Measurements from ENCODE around the gene GNAQ.

The GNAQ gene

GRCh38 chr9:77830618-77831285 lies 200.9 kb downstream of the GNAQ start:
- TF ChIP-seq GATA3 (IDR thresholded peaks at IDR 0.05; ENCODE audit: low read depth, low read length) (no peak), GATA2 (IDR thresholded peaks at IDR 0.05; ENCODE audit: low read depth, low read length) (no peak)

DNA sequence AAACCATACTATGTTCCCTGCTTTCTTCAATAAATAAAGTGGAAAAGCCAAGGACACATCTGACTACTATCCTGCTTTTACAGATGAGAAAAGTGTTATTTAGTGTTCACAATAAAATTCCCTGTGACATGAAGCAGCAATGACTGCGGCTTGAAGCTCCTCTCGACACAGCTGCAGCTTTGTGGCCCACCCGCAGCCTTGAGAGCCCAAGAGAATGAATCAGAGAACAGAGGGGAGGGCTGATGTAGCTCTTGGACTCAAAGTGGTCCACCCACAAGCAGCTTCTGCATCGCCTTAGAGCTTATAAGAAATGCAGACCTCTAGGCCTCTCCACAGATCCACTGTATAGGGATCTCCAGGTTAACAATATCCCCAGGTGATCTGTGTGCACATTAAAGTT lies 202.2 kb downstream of the GNAQ start:
- TF ChIP-seq GATA2 (IDR thresholded peaks at IDR 0.05; ENCODE audit: low read depth, low read length) (no peak), GATA3 (IDR thresholded peaks at IDR 0.05; ENCODE audit: low read depth, low read length) (no peak)

GRCh38 chr9:77827104-77827784 lies 204.4 kb downstream of the GNAQ start:
- TF ChIP-seq GATA2 (IDR thresholded peaks at IDR 0.05; ENCODE audit: low read depth, low read length) (no peak), GATA3 (IDR thresholded peaks at IDR 0.05; ENCODE audit: low read depth, low read length) (no peak)

DNA sequence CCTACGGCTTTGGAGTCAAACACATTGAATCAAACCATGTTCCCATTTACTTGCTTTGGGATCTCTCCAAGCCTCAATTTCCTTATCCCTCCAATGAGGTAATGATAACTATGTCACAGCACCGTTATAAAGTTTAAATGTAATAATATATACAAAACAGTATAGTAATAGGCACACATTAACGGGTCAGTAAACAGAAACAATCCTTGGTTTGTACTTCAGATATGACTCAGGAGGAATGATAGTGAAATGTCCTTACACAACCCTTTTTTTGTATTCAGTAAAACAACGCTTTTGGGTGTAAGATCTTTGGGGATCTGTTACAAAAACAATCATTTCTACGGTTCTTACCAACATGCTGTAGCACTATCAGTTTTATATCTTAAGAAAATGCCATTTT lies 205.0 kb downstream of the GNAQ start:
- TF ChIP-seq GATA2 (IDR thresholded peaks at IDR 0.05; ENCODE audit: low read depth, low read length): no peak
- no peak for TF ChIP-seq GATA3 (IDR thresholded peaks at IDR 0.05; ENCODE audit: low read depth, low read length)

- TF ChIP-seq GATA2 (IDR thresholded peaks at IDR 0.05; ENCODE audit: low read depth, low read length): no peak
- no peak for TF ChIP-seq GATA3 (IDR thresholded peaks at IDR 0.05; ENCODE audit: low read depth, low read length)
Measured at GRCh38 chr9:77826116-77826515, 205.5 kb downstream of the GNAQ start.

DNA sequence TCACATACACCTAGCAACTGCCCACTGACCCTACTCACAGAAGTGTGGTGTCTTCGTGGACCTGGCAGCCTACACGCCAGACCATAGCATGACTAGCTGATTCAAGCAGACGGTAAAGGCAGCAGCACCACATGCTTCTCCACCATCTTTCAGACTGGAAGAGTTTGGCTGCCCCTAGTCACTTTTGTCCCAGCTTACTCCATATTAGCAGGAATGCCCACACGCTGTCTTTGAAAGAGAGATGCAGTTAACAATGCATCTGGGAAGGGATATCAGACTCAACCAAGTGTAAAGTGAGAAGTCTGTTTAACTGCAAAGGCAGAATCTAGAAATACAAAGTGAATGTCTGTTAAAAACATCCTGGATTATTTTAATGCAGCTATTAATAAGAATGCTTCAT lies 206.2 kb downstream of the GNAQ start:
- no peak for TF ChIP-seq GATA3 (IDR thresholded peaks at IDR 0.05; ENCODE audit: low read depth, low read length)
- no peak for TF ChIP-seq GATA2 (IDR thresholded peaks at IDR 0.05; ENCODE audit: low read depth, low read length)

GRCh38 chr9:77820293-77820954 lies 211.2 kb downstream of the GNAQ start:
- TF ChIP-seq GATA3 (IDR thresholded peaks at IDR 0.05; ENCODE audit: low read depth, low read length): no peak
- TF ChIP-seq GATA2 (IDR thresholded peaks at IDR 0.05; ENCODE audit: low read depth, low read length): no peak

- TF ChIP-seq GATA2 (IDR thresholded peaks at IDR 0.05; ENCODE audit: low read depth, low read length): no peak
- no peak for TF ChIP-seq GATA3 (IDR thresholded peaks at IDR 0.05; ENCODE audit: low read depth, low read length)
Measured at GRCh38 chr9:77819657-77820056, 212.0 kb downstream of the GNAQ start.

DNA sequence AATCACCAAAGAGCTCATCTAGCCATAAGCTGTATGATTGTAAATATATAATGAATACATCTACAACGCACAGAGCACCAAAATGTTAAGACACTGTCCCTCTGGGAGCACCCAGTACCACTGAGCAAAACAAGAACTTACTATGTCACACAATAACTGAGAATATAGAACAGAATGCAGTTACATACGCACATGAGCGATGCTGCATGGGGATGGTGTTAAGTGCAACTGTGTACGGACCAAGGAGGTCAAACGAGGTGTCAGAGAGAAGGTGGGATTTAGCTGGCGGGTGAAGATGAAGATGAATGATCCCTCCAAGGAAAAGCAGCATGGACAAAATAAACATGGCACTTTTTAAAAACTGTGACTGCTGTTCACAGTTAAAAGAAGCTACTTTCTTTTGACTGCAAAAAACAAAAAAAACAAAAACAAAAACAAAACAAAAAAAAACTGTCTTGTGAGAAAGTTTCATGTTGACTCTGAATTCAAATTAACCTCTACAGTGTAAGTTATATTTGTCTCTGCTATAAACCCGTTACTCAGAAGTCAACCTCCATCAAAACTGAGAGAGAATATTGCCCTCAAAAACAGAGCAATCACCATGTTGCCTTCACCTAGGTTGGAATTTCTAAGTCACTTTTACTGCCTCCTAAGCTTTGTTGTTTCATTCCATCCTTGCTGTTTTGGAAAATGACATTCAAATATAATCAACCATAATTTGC lies 213.9 kb downstream of the GNAQ start:
- TF ChIP-seq GATA2 (IDR thresholded peaks at IDR 0.05; ENCODE audit: low read depth, low read length): no peak
- TF ChIP-seq GATA3 (IDR thresholded peaks at IDR 0.05; ENCODE audit: low read depth, low read length): no peak

- TF ChIP-seq GATA2 (IDR thresholded peaks at IDR 0.05; ENCODE audit: low read depth, low read length): no peak
- TF ChIP-seq GATA3 (IDR thresholded peaks at IDR 0.05; ENCODE audit: low read depth, low read length): no peak
Measured at GRCh38 chr9:77816641-77817341, 214.8 kb downstream of the GNAQ start.

GRCh38 chr9:77815260-77815659 lies 216.4 kb downstream of the GNAQ start:
- TF ChIP-seq GATA3 (IDR thresholded peaks at IDR 0.05; ENCODE audit: low read depth, low read length) (no peak), GATA2 (IDR thresholded peaks at IDR 0.05; ENCODE audit: low read depth, low read length) (no peak)

DNA sequence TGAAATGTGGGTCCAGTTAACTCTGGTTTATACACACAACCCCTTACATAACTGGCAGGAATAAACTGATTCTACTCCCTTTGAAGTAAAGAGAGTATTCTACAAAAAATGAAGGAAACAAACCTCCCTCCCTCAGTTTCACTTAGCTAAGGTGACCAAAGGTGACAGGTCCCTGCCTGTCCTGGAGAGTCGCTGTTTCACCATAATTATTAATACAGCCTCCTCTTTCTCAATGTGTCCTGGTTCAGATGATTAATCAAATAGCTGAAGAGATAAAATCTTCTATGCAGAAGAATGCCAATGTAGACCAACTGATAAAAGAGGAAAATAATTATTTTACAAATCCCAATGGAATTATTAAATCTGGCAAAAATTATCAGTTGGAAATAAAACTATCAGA lies 219.8 kb downstream of the GNAQ start:
- TF ChIP-seq GATA2 (IDR thresholded peaks at IDR 0.05; ENCODE audit: low read depth, low read length): no peak
- TF ChIP-seq GATA3 (IDR thresholded peaks at IDR 0.05; ENCODE audit: low read depth, low read length): no peak

GRCh38 chr9:77810637-77811119 lies 220.9 kb downstream of the GNAQ start:
- no peak for TF ChIP-seq GATA2 (IDR thresholded peaks at IDR 0.05; ENCODE audit: low read depth, low read length)
- no peak for TF ChIP-seq GATA3 (IDR thresholded peaks at IDR 0.05; ENCODE audit: low read depth, low read length)

Measured in SH-SY5Y (cell line).